ENCODE measurements around the gene ADCY6.

The ADCY6 gene

DNA sequence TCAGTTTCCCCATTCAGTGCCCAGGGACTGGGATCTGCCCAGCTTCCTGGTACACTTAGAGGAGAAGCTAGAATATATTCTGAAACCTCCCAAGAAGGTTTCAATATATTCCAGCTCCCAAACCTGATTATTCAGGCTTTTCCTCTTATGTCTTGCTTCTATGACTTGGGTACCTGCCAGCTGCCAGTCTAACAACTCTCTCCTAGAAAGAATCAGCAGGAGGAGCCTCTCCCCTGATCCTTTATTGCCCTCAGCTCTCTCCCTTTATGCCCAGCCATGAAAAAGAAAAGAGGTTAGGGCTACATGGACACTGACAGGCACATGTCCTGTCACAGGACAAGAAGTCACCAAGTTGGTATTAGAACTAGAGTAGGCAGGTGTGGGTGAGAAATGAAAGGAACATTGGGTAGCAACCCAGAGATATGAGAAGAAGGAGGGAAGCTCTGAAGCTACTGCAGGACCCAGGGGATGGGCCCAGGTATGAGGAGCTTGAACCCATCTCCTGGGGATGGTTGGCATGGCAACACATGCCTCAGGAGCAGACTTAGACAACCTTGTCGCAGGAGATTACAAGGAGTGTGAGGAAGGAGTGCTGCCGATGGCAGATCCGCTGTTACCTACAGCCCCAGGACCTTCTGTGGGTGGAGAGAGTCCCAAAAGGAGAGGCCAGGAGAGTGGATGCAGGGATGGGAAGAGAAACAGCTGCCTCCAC lies 27.4 kb upstream of the ADCY6 start:
- in situ Hi-C loops (cut with MboI; ENCODE audit: low sequenced_read_pairs) = no loop called here

DNA sequence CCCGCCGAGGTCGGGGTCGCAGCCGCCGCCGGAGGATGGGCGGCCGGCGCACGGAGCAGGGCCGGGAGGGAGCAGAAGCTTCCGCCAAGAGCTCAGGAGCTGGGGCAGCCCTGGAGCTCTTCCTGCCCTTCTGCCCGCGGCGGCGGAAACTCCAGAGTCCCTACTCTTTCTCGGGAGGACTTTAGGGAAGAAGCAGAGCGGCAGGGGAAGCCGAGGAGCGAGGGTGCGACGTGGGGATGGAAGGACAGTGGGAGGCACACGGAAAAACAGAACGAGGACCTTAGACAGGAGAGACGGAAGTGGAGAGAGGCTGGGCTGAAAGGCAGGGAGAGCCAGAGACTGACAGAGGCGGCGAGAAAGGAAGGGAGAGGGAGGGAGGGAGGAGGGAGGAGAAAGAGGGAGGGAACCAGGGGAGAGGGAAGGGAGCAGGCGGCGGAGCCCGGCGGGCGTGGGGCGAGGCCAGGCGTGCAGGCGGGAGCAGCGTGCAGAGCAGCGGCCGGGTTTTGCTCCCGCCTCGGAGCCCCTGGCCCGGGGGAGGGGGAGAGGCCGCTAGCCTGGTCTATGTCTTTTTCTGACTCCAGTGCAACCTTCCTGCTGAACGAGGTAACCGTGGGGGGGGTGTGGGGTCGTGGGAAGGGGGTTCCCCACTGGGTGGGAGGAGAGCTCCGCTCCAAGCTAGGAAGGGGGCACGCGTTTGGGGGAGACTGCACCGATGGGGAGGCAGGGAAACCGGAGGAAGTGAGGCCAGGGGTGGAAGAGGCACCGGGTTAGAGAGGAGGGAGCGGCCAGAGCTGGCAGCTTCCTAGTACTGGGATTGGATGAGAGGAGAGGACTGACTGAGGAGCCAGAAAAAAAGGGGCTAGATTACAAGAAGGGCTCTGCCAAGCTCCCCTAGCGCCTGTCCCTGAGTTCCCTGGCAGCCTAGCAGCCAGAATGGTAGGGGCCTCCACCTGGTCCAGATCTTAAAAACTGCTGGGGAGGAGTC lies 26.5 kb upstream of the ADCY6 start:
- in situ Hi-C loops (cut with MboI; ENCODE audit: low sequenced_read_pairs) = no loop called here

DNA sequence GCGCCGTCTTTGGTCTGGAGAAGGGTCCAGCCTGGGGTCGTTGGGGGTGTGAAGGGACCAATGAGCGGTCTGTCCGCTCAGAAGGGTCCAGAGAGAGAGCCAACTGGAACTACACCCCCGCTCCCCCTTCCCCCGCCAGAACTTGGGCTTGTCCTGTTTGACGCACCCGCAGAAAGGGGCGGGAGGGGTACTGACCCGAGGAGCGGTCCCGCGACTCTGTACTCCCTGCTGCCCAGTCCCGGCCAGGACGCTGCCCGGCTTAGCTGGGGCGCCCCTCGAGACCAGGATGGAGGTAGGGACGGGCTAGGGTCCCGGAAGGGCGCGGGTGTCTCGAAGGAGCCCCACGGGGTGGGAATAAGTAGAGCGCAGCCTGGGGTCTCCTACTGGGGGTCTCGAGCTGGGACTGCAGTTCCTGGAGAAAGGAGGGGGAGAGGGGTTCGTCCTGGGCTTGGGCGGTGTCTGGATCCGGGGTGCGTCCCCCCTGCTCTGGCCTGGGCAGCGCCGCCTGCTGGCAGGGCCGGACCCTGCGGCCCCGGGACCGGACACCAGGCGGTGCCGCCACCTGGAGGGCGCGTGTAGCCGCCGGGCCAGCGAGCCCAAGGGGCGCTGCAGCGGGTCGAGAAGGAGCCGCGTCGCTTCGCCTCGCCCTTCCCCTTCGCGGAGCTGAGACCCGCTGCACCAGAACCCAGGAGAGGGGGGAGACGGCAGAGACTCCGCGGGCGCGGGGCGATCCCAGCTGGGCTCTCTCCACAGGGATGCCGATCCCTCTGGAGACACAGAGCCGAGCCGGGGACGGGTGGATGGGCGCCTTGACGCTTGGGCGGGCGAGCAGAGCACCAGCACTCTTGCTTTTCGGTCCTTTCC lies 25.6 kb upstream of the ADCY6 start:
- in situ Hi-C loops (cut with MboI; ENCODE audit: low sequenced_read_pairs) = no loop called here

DNA sequence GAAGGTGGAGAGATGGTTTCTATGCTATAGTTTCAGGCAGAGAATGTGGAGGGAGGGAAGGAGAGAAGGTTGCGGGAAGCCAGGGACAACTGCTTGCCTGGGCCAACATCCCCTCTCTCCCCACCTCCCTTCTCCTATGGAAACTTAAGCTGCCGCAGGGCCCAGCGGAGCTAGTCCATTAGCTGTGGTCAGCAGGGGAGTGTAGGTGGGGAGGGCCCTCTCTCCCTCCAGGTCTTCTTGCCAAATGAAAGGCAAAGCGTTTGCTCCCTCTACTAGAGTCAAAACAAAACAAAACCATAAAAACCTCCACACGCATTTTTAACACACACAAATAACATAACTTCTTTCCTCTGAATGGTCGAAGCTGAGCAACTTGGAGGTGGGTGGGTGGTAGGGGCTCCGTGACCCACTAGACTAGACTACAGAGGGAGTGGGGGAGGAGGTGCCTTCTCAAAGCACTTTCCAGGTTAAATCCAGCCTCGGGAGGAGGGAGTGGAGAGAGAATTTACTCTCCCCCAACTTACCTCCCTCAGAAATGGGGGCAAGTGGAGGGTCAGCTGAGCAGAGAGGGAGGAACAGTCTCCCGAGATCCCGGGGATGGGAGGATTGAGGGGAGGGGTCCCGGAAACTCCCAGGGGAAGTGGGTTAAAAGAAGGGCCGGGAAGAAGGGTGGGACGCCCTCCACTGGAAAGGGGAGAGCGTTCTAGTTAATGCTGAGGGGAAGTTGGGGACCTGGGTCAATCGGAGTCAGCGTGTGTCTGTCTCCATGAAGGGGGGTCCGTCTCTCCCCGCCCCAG lies 24.8 kb upstream of the ADCY6 start:
- in situ Hi-C loops (cut with MboI; ENCODE audit: low sequenced_read_pairs) = no loop called here

DNA sequence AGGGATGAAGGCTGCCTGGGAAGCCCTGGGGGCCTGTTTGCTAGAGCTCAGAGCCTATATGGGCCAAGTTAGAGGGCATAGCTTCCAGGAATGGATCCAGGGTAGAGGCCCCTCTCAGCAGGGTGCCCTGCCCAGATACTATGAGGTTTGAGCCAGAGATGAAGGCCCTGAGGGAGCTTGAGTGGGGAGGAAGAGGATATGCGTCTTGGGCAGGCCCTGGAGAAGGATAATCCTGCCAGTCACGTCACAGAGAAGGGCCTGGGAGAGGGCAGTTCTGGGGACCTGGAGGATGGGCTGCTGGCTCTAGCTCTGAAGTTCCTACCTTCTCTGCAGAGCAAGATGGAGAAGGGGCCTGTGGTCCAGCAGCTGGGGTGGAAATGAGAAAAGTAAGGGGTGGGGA lies 23.5 kb upstream of the ADCY6 start:
- in situ Hi-C loops (cut with MboI; ENCODE audit: low sequenced_read_pairs) = no loop called here

DNA sequence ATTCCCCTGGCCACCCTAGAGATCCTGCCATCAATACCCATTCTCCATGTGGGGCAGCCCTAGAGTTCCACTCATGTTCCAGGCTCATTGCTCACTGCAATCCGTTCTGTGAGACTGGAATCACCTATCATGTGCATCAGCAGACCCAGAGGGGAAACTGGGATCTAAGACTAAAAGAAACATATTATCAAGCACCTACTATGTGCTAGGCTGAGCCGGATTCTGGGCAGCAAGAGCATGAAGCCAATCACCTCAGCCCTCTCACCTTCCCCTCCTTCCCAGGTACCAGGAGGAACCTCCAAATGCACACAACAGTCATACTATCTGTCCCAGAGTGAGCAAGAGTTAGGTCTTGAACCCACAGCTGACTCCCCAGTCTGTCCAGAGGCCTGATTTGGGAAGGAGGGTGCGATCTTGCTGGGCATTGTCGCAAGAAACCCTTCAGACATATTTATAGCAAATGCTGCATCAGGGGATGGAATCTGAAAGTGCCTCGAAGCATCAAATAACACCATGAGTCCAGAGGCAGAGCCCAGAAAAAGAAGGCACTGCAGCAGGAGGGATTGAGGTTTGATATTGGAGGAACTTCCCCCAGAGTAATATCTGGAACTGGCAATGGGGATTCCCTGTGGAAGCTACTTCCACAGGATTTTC lies 22.7 kb upstream of the ADCY6 start:
- in situ Hi-C loops (cut with MboI; ENCODE audit: low sequenced_read_pairs) = no loop called here

DNA sequence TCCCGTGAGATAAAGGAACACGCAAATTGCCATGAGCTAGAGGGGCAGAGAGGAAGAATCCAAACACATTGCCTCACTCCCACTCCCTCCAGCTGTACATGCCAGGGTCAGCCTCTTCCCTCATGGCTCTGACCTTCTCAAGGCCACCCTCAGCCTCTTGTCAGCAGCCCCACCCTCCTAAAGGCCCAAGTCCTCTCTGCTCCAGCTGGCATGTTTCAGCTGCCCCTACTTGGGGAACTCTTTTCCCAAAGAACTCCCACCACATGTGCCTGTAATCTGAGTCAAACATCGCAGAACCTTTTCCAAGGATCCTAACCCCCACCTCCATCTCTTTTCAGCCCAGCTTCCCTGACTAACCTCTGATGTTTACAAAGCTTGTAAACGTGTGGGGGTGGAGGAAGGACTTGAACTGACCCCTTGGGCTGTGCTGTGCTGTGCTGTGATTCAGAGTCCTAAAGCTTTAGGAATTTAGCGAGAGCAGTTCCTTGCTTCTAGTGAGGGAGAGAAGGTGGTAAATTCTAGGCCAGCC lies 22.1 kb upstream of the ADCY6 start:
- in situ Hi-C loops (cut with MboI; ENCODE audit: low sequenced_read_pairs) = no loop called here

DNA sequence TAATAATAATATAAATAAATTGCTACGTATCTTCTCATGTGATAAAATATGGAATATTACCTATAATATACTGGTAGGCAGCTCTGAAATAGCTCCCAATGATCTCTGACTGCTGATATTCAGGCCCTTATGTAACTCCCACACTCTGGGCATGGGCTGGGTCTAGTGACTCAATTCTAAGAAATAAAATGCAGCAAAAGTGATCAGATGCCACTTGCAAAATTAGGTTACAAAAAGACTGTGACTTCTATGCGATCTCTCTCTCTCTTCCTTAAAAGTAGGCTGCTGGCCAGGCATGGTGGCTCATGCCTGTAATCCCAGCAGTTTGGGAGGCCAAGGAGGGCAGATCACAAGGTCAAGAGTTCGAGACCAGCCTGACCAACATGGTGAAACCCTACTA lies 19.1 kb upstream of the ADCY6 start:
- in situ Hi-C loops (cut with MboI; ENCODE audit: low sequenced_read_pairs) = no loop called here

DNA sequence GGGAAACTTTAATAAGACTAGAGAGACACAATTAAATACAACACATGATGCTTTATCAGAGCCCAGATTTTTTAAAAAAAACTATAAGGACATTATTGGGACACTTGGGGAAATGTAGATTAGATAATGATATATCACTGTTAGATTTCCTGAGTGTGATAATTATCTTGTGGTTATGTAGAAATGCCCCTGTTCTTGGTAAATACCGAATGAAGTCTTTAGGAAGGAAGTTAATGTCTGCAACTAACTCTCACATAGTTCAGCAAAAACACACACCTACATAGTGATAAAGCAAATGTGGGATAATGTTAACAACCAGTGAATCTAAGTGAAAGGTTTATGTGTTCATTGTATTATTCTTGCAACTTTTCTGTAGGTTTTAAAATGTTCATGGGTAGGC lies 14.8 kb upstream of the ADCY6 start:
- in situ Hi-C loops (cut with MboI; ENCODE audit: low sequenced_read_pairs) = no loop called here

DNA sequence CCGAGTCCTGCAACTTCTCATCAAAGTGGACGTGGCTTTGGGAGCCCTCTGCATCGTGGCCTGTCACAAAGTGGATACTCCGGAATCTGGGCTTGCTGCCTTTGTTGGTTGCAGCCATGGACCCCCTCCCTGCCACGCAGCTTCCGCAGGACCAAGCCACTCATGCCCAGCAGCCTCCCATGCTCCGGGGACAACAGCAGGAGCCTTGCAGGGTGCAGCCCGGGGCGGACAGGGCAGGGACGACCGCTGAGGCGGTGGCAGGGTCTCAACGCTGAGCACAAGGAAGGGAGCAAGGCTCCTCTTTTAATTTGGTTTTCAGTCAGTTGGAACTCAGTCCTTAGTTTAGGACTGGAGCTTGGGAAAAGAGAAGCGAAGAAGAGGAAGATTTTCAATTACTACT lies 12.1 kb upstream of the ADCY6 start:
- in situ Hi-C loops (cut with MboI; ENCODE audit: low sequenced_read_pairs) = no loop called here

DNA sequence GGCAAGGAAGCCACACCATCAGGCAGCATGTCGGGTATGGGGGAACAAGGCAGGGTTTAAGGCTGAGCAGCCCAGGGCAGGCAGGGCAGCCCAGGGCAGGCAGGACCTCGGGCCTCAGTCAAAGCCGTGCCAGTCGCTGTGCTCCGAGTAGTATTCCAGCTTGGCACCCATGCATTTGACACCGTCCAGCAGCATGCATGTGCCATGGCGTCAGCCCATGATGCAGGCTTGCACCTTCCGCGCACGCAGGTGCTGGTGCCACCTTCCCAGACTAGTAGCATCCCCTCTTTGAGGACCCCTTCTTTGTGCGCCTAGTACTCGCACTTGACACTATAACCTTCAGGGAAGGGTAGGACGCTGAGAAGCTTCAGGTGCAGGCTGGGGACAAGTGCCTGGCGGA lies 11.6 kb upstream of the ADCY6 start:
- in situ Hi-C loops (cut with MboI; ENCODE audit: low sequenced_read_pairs) = no loop called here

DNA sequence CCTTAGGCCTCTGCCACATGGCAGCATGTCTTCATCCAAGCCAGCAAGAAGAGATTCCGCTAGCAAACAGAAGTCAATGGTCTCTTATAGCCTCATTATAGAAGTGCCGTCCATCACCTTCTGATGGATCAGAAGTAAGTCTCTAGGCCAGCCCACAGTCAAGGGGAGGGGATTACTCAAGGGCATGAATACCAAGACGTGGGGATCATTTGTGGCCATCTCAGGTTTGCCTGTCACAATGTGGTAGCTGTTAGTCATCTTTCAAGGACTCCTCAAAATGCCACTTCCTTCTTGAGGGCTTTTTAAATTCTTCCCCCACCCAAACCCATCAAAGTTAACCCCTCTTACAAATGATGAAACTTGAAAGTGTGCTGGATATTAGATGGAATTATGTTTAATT lies 8.1 kb upstream of the ADCY6 start:
- in situ Hi-C loops (cut with MboI; ENCODE audit: low sequenced_read_pairs) = no loop called here

DNA sequence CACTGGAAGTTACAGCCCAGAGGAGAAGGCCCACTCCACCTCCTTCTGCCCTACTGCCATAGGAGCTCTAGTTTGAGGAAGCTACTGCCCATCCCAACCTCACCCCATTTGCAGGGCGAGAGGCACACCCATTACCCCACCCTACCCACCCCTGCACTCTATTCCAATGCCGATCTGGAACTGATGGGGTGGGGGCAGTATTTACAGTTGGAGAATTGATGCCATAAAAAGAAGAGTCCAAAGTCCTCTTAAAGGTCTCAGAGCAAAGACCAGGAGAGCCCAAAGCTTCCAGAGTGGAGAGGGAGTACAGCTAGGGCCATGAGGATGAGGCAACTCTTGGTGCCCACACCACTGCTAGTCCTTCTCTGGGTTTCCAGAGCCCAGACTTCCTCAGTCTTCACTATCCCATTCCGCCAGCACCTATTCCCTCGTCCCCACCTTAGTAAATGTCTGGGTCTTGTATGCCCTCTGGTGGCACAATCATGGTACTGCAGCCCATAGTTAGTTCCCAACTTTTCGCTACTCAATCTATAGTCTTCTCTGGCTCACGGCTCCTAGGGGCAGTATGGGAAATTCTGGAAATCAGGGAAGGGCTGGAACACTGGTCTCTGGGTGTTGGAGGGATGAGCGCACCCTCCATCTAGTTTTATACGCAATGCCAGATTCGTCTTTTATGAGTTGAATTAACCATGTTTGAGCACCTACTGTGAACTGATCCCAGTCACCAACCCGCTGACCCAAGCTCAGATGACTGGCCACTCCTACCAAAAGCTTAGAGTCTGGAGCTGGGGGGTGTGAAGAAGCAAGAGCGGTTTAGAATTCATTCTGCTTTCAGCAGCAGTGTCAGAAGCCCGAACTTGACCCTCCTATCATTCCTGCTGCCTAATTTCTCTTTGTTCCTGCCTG lies 6.9 kb upstream of the ADCY6 start:
- in situ Hi-C loops (cut with MboI; ENCODE audit: low sequenced_read_pairs) = no loop called here

DNA sequence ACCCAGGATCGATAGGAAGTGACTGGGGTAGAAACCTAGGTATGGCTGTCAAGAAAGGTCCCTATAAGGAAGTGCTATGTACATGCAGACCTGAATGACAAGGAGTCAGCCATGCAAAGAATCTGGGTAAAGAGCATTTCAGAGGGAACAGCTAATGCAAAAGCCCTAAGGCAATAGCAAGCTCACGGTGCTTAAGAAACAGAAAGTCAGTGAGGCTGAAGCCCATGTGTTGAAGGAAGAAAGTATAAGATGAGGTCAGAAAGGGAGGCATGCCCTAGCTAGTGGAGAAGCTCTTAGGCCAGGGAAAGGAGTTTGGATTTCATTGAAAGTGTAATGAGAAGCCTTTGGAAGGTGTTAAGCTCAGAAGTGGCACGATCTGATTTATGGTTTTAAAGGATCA lies 6.0 kb upstream of the ADCY6 start:
- in situ Hi-C loops (cut with MboI; ENCODE audit: low sequenced_read_pairs) = loop anchor here (5.0 kb wide), 1 partner anchor 43 kb away; no protein-coding TSS in a partner anchor

DNA sequence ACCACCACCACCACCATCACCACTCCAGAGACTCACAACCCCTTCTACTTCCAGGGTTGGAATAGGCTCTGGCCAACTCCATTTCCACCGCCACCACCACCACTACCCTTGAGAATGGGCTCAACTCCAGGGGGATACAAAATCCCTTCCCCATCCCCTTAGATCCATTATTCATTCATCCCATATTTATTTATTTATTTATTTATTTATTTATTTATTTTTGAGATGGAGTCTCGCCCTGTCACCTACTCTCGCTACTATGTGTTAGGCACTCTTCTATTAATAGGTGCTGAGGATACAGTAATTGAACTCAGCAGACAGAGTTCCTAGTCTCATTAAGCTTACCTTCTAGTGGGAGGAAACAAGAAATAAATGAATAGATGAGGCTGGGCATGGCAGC lies 4.8 kb upstream of the ADCY6 start:
- in situ Hi-C loops (cut with MboI; ENCODE audit: low sequenced_read_pairs) = loop anchor here (5.0 kb wide), 1 partner anchor 41 kb away; no protein-coding TSS in a partner anchor

DNA sequence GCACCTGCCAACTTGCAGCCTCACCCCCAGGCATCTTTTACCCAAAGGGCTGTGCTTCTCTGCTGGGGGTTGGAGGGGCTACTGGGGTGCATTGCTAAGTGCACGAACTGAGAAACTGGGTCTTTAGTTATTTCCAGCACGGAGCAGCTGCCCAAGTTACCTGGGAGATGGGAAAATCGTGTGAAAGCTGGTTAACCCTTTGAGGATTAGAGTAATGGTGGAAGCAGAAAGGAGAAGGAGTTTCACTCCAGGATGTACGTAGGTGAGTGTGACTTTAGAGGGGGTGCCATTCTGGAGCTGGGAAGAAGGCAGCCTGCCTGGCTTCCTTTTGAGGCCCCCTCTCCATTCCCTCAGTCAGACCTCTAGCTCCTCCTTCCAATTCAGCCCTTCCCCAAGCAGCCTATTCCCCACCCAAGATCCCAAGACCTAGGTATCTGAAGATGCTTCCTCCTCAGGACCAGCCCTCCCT lies 1.0 kb upstream of the ADCY6 start:
- in situ Hi-C loops (cut with MboI; ENCODE audit: low sequenced_read_pairs) = loop anchor here (5.0 kb wide), 1 partner anchor 38 kb away; no protein-coding TSS in a partner anchor

DNA sequence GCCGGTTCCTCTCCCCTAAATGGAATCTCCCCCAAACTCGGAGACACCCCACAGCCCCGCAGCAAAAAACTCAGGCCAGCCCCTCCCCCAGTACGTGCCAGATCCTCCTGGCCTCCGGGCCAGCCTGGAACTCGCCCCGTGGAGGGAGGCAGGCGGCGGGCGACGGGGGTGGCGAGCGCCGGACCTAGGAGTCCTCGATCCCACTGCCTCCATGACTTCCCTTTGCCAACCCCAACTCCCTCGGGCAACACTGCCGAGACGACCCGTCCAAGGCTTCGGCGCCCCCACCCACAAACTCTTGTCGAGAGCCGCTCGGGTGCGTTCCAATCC lies 400 bp downstream of the ADCY6 start:
- in situ Hi-C loops (cut with MboI; ENCODE audit: low sequenced_read_pairs) = no loop called here

DNA sequence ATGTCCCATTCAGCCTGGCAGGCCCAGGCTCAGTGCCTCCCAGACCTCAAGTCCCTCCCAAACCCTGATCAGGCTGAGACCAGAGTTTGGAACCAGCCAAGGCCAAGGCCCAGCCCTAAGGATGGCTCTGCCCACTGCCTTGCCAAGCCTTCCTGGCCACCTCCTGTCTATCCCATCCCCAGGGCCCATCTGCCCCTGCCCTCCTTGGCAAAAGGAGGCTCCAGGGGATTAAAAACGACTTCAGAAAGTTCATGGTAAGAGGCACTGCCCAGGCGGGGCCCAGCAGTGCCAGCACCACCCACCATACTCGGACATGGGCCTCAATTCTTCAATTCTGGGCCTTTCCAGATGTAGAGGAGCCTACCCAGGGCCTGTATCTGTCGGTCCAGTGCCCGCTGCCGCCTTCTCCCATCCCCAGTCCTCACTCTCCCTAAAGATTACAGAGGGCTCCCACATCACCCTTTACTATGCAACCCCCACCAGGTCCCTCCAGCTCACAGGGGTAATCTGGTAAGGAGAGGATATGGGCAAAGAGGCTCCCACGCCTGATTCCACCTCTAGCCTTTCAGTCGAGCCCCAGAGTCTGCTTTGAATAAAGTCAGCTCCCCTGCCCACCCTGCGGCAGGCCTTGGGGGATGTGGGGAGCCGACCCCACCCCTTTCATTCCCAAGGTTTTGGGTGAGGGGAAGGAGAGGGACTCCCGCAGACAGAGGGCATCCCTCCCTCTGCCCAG lies 932 bp downstream of the ADCY6 start:
- in situ Hi-C loops (cut with MboI; ENCODE audit: low sequenced_read_pairs) = no loop called here

All from HL-60/S4 (cell line).